Activated CD8-positive, alpha-beta memory T cell treated with anti-CD3 and anti-CD28 coated beads, Interleukin-2, amount 50 U/mL, for 24 hours (primary cell): Measurements from ENCODE around the gene MYL7.

Experiments
- DNase-seq: peaks from one replicate; pipeline ENCODE4 v3.0.0-alpha.2; 2020; ENCODE audit errors: extremely low read depth

The MYL7 gene

GRCh38 chr7:44100458-44101302 is 40.5 kb downstream of the MYL7 start:
- no peak for DNase-seq

DNA sequence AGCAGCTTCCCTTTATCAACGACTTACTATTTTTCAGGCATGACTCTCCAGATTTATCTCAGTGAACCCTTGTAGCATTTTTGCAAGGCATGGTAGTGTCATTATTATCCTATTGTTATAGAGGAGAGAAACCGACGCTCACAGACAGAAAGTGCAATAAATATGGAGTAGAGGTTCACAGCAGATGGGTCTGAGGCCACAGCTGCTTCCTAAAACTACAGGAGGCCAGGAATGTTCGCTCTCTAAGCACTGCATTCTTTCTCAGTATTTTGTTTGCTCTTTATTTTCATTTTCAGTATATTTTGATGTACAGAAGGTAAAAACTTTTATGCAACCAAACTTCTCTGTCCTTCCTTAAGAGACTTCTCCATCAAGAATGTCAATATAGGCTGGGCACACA is 41.5 kb downstream of the MYL7 start:
- DNase-seq, result no peak

GRCh38 chr7:44098092-44099068 is 42.8 kb downstream of the MYL7 start:
- DNase-seq, result no peak

DNA sequence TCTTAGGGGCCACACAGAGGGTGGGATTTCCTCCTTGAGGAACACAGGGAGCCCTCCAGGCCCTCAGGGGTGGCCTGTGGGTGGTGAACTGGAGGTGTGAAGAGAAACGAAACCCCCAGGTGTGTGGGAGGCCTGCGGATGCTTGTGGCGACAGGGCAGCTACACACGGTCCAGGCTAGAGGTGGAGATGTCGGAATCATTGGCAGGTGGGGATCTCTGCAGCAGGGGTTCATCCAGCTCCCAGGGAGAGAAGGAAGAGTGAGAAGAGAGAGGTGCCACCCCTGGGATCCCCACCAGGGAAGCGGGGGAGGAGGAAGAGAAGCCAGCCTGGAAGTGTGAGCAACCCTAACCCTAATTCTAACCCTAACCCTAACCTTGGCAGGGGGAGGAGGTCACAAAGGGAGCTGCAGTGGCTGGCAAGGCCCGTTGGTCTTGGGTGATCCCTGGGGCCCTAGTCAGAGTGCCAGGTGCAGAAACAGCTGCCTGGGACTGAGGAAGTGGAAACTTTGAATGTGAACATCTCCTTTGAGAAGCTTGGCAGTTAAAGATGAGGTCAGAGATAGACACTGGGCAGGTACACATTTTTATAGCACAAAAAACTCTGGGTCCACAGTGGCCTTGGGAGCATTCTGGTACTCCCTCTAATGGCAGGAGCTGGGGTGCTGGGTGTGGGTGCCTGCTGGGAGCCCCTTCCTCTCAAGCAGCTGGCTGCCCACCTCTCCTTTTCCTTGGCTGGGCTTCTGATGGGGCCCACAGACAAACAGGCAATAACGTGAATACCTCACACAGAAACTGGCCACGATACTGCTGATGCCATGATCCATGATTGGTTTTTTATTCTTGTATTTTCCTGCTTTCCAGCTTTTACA is 43.8 kb downstream of the MYL7 start:
- DNase-seq, result no peak

- no peak for DNase-seq
These were observed 44.7 kb downstream of the MYL7 start for GRCh38 chr7:44096326-44096881.

DNA sequence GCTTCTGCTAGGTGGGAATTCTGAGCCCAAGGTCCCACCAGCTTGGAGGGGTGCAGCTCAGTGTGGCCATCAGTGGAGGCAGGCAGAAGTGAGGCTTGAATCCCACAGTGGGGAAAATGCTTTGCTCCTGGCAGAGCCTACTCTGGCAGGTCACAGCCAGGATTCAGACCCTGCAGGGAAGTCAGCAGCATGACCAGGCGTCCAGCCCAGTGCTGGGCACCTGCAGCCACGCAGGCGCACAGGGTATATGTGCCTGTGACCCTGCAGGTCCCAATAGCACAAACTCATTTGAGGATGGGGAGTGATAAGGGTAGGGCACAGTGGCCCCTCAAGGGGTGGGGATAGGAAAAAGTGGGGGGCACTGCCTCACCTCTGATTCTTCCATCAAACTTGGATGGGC is 45.4 kb downstream of the MYL7 start:
- DNase-seq, result no peak

- DNase-seq, result no peak
These were observed 46.1 kb downstream of the MYL7 start for GRCh38 chr7:44094883-44095592.

DNA sequence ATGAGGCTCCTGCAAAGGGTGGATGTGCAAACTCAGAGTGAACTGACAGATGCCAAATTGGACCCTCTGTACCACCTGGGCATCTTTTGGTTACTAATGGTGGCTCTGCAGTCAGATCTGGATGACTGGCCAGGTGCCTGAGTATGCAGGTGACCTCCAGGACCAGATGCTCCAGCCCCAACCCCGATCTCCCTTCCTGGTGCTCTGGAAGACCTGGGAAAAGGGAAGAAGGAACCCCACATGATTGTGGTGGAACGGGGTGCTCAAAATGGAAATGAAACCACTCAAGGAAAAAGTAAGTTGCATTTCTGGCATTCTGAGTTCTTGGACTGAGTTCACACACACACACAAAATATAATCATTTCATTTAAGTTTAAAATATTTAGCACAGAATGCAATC is 46.8 kb downstream of the MYL7 start:
- DNase-seq, result no peak

DNA sequence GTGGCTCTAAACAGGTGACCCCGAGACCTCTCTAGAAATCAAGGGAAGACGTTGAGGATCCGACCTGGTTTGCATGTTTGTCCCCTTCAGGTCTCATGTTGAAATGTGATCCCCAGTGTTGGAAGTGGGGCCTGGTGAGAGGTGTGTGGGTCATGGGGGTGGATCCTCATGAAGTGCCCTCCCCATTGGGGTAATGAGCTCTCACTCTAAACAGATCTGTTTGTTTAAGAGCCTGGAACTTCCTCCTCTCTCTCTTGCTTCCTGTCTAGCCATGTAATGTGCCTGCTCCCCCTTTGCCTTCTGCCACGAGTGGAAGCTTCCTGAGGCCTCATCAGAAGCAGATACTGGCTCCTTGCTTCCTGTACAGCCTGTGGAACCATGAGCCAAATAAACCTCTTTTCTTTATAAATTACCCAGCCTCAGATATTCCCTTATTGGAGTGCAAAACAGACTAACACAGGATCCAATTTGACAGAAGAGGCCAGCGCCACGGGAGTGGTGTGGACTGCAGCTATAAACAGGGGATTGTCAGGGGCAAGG is 48.0 kb downstream of the MYL7 start:
- DNase-seq, result no peak
